GM12878 (cell line): ENCODE data around the gene PIAS1. TPM values are rescaled to one million over a fixed set of nuclear protein-coding genes. Genes with fewer than 3 reads are reported as not detected.
A peak's percentile ranks its signal among the peaks of the same experiment; 100 is the strongest.

ENCODE experiments used
- CHD2 ChIP-seq: IDR thresholded peaks from 2 replicates; pipeline ENCODE4 v1.6.1; 2011; ENCODE audit warnings: low read depth, low read length, improper control_type of control experiment, borderline replicate concordance
- EGR1 ChIP-seq, 2 experiments: IDR thresholded peaks; 1 replicate in 1 of 2; 2 replicates in 1 of 2; pipeline ENCODE4 v1.6.1; 2011 to 2012; ENCODE audit warnings: low read depth in 2 of 2, low read length in 2 of 2, borderline replicate concordance in 1 of 2, mild to moderate bottlenecking in 1 of 2, moderate library complexity in 1 of 2
- EP300 ChIP-seq, 2 experiments: fragments of 150-350 bp in 1 of 2; IDR thresholded peaks; 2 replicates each; pipeline ENCODE4 v1.6.1; 2011 to 2012; ENCODE audit warnings: low read depth in 2 of 2, low read length in 2 of 2, borderline replicate concordance in 1 of 2, improper control_type of control experiment in 1 of 2, inconsistent platforms in 1 of 2; ENCODE audit not compliant: control insufficient read depth in 1 of 2
- ESRRA ChIP-seq: IDR thresholded peaks from 2 replicates; pipeline ENCODE4 v1.6.1; 2012; ENCODE audit warnings: mild to moderate bottlenecking, low read length, improper control_type of control experiment
- HDAC2 ChIP-seq: fragments of 200-600 bp; sonication (generic); IDR thresholded peaks from 2 replicates; pipeline ENCODE4 v1.6.1; 2017
- HDGF ChIP-seq: fragments of 450-650 bp; IDR thresholded peaks from 2 replicates; pipeline ENCODE4 v1.6.1; 2016; ENCODE audit warnings: antibody characterized with exemption
- MTA3 ChIP-seq: IDR thresholded peaks from 2 replicates; pipeline ENCODE4 v1.6.1; 2012; ENCODE audit warnings: low read length, inconsistent platforms, borderline replicate concordance
- NFXL1 ChIP-seq: fragments of 450-650 bp; IDR thresholded peaks from 2 replicates; pipeline ENCODE4 v1.6.1; 2017; ENCODE audit warnings: antibody characterized with exemption, mild to moderate bottlenecking, borderline replicate concordance
- PML ChIP-seq: IDR thresholded peaks from 2 replicates; pipeline ENCODE4 v1.6.1; 2012; ENCODE audit warnings: low read length, inconsistent platforms
- POLR2A ChIP-seq: IDR thresholded peaks from 2 replicates; pipeline ENCODE4 v1.6.1; 2011; ENCODE audit warnings: low read depth, mild to moderate bottlenecking, low read length
- POLR2AphosphoS5 ChIP-seq: IDR thresholded peaks from 2 replicates; pipeline ENCODE4 v1.6.1; 2011; ENCODE audit warnings: mild to moderate bottlenecking, low read length, inconsistent platforms
- RAD21 ChIP-seq: IDR thresholded peaks from 2 replicates; pipeline ENCODE4 v1.6.1; 2011; ENCODE audit warnings: mild to moderate bottlenecking, low read depth, low read length, moderate library complexity; ENCODE audit not compliant: insufficient read depth
- RAD51 ChIP-seq: fragments of 450-650 bp; IDR thresholded peaks from 2 replicates; pipeline ENCODE4 v1.6.1; 2016; ENCODE audit warnings: moderate library complexity, mild to moderate bottlenecking, inconsistent platforms
- RELB ChIP-seq: fragments of 450-650 bp; IDR thresholded peaks from 2 replicates; pipeline ENCODE4 v1.6.1; 2017; ENCODE audit warnings: low read depth, mild to moderate bottlenecking, moderate library complexity
- SMAD5 ChIP-seq: IDR thresholded peaks from 2 replicates; pipeline ENCODE4 v1.6.1; 2016; ENCODE audit warnings: antibody characterized with exemption, low read depth
- SPI1 ChIP-seq: IDR thresholded peaks from 2 replicates; pipeline ENCODE4 v1.6.1; 2011; ENCODE audit warnings: low read depth, mild to moderate bottlenecking, low read length, moderate library complexity, borderline replicate concordance; ENCODE audit not compliant: insufficient read depth
- SUZ12 ChIP-seq: fragments of 200-600 bp; sonication (generic); IDR thresholded peaks from one replicate; pipeline ENCODE4 v1.6.1; 2018; ENCODE audit warnings: antibody characterized with exemption, mild to moderate bottlenecking; ENCODE audit not compliant: unreplicated experiment
- TCF12 ChIP-seq: IDR thresholded peaks from 2 replicates; pipeline ENCODE4 v1.6.1; 2011; ENCODE audit warnings: low read depth, mild to moderate bottlenecking, low read length
- TCF7 ChIP-seq: IDR thresholded peaks from 2 replicates; pipeline ENCODE4 v1.6.1; 2014; ENCODE audit warnings: antibody characterized with exemption, borderline replicate concordance
- ZNF207 ChIP-seq: fragments of 450-650 bp; IDR thresholded peaks from 2 replicates; pipeline ENCODE4 v1.6.1; 2014; ENCODE audit warnings: antibody characterized with exemption, mild to moderate bottlenecking, borderline replicate concordance
- polyA plus RNA-seq, 11 experiments: library from polyadenylated mRNA; depleted of rRNA in 4 of 11; unstranded in 6 of 11; stranded (reverse) in 5 of 11; fragments of >200 nt; fragmentation: Nextera tagmentation in 4 of 11; fragmentation: Illumina TruSeq in 1 of 11; extraction: Ambion mirVana in 4 of 11; extraction: Trizol in 1 of 11; gene quantifications; 1 replicate in 1 of 11; 2 replicates in 10 of 11; pipeline versions ENCODE4 v1.2.1 to v1.2.3, GENCODE V29; 2011 to 2016; ENCODE audit warnings: inconsistent platforms in 2 of 11, missing spikeins in 2 of 11, low read depth in 1 of 11
- total RNA-seq, 4 experiments: library from RNA; depleted of rRNA in 3 of 4; stranded (reverse); fragments of >200 nt in 3 of 4; fragmentation: Illumina TruSeq in 1 of 4; extraction: Trizol in 1 of 4; gene quantifications; 2 replicates each; pipeline versions ENCODE4 v1.2.1 to v1.2.3, GENCODE V29; 2013 to 2021
- TF ChIP-seq, protein P1 (sequence below): fragments of 450-650 bp; IDR thresholded peaks from 2 replicates; pipeline ENCODE4 v1.6.1; 2018; ENCODE audit warnings: borderline replicate concordance, mild to moderate bottlenecking; ENCODE audit not compliant: partially characterized antibody
- TF ChIP-seq, protein P2 (sequence below): IDR thresholded peaks from 2 replicates; pipeline ENCODE4 v1.6.1; 2012; ENCODE audit warnings: low read depth, low read length, improper control_type of control experiment
- TF ChIP-seq, protein P3 (sequence below): fragments of 450-650 bp; IDR thresholded peaks from 2 replicates; pipeline ENCODE4 v1.6.1; 2016; ENCODE audit warnings: mild to moderate bottlenecking

Gene PIAS1
- total and polyA plus RNA-seq, 10 of the 15 experiments (the other 5 are each of a cell fraction or from before 2014, with no cell fraction given) = 20.2 to 96.3 (median 37.0) TPM

DNA sequence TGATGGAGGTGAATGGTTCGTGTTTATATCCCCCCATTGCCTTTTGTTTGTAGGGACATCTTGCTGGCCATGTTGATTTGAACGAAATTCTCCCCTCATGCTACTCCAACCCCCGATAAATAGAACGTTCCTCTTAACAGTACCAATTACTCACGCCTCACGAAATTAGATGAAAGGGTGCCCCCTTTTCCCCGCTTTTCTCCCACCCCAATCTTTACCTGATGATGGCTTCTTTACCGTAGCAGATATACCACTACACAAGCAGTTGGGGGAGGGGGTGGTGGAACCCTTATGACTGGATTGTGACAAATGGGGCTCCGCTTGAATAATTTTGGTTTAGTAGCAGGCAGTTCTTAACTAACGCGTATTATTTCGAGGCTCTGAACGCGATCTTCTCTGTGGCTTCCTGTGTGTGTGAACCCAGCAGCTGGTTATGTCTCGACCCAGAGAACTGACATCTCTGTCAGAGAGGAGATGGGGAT is 1.1 kb downstream of the PIAS1 start (continued):
- TF ChIP-seq, protein P1, sequence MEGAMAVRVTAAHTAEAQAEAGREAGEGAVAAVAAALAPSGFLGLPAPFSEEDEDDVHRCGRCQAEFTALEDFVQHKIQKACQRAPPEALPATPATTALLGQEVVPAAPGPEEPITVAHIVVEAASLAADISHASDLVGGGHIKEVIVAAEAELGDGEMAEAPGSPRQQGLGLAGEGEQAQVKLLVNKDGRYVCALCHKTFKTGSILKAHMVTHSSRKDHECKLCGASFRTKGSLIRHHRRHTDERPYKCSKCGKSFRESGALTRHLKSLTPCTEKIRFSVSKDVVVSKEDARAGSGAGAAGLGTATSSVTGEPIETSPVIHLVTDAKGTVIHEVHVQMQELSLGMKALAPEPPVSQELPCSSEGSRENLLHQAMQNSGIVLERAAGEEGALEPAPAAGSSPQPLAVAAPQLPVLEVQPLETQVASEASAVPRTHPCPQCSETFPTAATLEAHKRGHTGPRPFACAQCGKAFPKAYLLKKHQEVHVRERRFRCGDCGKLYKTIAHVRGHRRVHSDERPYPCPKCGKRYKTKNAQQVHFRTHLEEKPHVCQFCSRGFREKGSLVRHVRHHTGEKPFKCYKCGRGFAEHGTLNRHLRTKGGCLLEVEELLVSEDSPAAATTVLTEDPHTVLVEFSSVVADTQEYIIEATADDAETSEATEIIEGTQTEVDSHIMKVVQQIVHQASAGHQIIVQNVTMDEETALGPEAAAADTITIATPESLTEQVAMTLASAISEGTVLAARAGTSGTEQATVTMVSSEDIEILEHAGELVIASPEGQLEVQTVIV = no peak
- TF ChIP-seq, protein P2, sequence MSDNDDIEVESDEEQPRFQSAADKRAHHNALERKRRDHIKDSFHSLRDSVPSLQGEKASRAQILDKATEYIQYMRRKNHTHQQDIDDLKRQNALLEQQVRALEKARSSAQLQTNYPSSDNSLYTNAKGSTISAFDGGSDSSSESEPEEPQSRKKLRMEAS = no peak
- TF ChIP-seq POLR2A = peak; percentile 52; the same call in 1 of the 2 replicates
- TF ChIP-seq SMAD5 = no peak
- TF ChIP-seq RELB = peak; percentile 32; the same call in 1 of the 2 replicates
- 0 out of 2 replicates have a peak, but pooled peaks have one; percentile 51 for TF ChIP-seq TCF7
- TF ChIP-seq CHD2 = peak; percentile 84
- TF ChIP-seq, protein P3, sequence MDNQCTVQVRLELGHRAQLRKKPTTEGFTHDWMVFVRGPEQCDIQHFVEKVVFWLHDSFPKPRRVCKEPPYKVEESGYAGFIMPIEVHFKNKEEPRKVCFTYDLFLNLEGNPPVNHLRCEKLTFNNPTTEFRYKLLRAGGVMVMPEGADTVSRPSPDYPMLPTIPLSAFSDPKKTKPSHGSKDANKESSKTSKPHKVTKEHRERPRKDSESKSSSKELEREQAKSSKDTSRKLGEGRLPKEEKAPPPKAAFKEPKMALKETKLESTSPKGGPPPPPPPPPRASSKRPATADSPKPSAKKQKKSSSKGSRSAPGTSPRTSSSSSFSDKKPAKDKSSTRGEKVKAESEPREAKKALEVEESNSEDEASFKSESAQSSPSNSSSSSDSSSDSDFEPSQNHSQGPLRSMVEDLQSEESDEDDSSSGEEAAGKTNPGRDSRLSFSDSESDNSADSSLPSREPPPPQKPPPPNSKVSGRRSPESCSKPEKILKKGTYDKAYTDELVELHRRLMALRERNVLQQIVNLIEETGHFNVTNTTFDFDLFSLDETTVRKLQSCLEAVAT = peak; percentile 67
- no peak for TF ChIP-seq ESRRA
- no peak; the same call in 1 of the 2 replicates for TF ChIP-seq MTA3
- TF ChIP-seq HDAC2 = no peak
- TF ChIP-seq EGR1 (IDR thresholded peaks at IDR 0.05; ENCODE audit: borderline replicate concordance in 1 of 2, low read depth in 2 of 2, low read length in 2 of 2) = no peak
- no peak; a peak in 1 of 4 replicates for TF ChIP-seq EP300 (IDR thresholded peaks at IDR 0.05; ENCODE audit: borderline replicate concordance in 1 of 2, control insufficient read depth in 1 of 2, low read depth in 2 of 2, low read length in 2 of 2)
- peak; percentile 58; the same call in 1 of the 2 replicates for TF ChIP-seq TCF12
- peak; percentile 92 for TF ChIP-seq POLR2AphosphoS5
- 0 out of 2 replicates have a peak, but pooled peaks have one; percentile 4 for TF ChIP-seq SPI1
- TF ChIP-seq RAD21 = no peak
- no peak for TF ChIP-seq NFXL1
- no peak for TF ChIP-seq SUZ12
- 0 out of 2 replicates have a peak, but pooled peaks have one; percentile 32 for TF ChIP-seq HDGF
- TF ChIP-seq RAD51 = peak; percentile 31; the same call in 1 of the 2 replicates
- TF ChIP-seq PML = 0 out of 2 replicates have a peak, but pooled peaks have one; percentile 25
- no peak for TF ChIP-seq ZNF207
